ENCODE data around the gene EYS.

The EYS gene

DNA sequence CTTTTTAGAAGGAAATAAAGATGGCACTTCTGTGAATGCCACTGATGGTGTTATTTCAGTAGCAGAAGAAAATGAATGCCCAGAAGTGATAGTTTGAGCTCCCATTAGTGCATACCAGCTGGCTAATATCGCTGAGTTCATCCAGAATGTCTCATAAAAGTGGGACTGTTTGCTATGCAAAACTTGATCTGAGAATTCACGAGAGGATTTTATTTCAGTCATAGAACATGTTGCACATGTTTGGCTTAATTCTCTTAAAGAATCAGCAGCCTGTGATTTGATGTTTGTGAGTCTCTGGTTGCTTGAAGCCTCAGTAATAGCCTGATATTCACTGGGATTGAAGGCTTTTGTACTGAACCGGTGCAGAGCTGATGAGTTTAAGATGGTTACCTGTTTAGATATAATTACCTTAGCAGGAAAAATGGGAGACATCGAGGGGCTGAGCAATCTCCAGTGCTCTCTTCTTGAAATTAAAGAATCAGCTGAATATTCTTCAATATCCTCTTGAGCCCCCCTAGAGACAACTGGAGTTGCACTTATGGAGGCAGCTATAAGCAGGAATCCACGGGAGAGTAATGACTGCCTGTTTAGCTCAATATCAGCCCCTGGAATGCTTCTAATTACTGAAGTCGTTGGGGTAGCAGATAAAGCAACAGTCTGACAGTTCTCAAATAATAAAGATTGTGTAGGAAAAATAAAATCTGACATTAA is 1115.9 kb downstream of the EYS start:
- no peak for DNase-seq (ENCODE audit: low read depth)
- no peak overlapping the region for H3K4me3 ChIP-seq (ENCODE audit: control insufficient read depth, low read depth, low read length)
- TF ChIP-seq, protein P1, sequence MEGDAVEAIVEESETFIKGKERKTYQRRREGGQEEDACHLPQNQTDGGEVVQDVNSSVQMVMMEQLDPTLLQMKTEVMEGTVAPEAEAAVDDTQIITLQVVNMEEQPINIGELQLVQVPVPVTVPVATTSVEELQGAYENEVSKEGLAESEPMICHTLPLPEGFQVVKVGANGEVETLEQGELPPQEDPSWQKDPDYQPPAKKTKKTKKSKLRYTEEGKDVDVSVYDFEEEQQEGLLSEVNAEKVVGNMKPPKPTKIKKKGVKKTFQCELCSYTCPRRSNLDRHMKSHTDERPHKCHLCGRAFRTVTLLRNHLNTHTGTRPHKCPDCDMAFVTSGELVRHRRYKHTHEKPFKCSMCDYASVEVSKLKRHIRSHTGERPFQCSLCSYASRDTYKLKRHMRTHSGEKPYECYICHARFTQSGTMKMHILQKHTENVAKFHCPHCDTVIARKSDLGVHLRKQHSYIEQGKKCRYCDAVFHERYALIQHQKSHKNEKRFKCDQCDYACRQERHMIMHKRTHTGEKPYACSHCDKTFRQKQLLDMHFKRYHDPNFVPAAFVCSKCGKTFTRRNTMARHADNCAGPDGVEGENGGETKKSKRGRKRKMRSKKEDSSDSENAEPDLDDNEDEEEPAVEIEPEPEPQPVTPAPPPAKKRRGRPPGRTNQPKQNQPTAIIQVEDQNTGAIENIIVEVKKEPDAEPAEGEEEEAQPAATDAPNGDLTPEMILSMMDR (conservative IDR thresholded peaks at IDR 0.05; ENCODE audit: control insufficient read depth, insufficient read depth, low read depth, low read length): no peak

DNA sequence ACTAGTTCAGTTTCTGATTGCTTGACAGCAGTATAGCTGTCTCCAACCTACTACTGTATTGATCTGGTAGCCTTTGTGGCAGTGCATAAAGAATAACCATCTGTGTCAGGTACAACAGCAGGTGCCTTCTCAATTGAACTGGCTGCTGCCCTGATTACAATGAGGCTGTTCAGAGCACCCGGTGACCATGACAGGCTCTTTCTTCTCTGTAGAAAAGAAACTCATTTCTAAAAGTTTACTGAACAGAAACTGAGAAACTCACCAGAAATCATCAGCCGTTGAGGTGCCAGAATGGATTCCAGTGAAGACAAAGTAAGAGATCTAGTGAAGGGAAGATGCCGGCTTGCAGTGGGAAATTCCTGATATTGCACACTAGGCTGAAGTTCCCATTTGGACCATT is 1117.1 kb downstream of the EYS start:
- no peak for DNase-seq (ENCODE audit: low read depth)
- TF ChIP-seq, protein P1 (conservative IDR thresholded peaks at IDR 0.05; ENCODE audit: control insufficient read depth, insufficient read depth, low read depth, low read length): no peak
- no peak overlapping the region for H3K4me3 ChIP-seq (ENCODE audit: control insufficient read depth, low read depth, low read length)

DNA sequence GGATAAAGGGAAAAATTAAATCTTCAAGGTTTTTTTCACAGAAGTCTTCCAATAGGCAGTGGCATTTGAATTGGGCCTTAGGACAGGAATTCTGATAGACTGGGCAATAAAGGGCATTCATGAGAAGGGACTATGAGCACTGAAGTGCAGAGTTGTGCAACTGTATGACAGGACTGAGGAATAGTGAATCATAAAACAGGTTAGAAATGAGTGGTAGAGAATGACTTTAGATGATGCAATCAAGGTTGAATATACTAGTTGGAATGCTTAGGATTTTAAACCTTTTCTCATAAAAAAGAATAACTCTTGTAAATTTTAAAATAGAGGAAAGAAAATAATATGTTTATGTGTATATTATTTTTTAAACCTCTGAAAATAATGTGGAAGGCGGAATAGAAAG is 1126.7 kb downstream of the EYS start:
- TF ChIP-seq, protein P1 (conservative IDR thresholded peaks at IDR 0.05; ENCODE audit: control insufficient read depth, insufficient read depth, low read depth, low read length): no peak
- H3K4me3 ChIP-seq (ENCODE audit: control insufficient read depth, low read depth, low read length): no peak overlapping the region
- DNase-seq (ENCODE audit: low read depth): peak; percentile 71

DNA sequence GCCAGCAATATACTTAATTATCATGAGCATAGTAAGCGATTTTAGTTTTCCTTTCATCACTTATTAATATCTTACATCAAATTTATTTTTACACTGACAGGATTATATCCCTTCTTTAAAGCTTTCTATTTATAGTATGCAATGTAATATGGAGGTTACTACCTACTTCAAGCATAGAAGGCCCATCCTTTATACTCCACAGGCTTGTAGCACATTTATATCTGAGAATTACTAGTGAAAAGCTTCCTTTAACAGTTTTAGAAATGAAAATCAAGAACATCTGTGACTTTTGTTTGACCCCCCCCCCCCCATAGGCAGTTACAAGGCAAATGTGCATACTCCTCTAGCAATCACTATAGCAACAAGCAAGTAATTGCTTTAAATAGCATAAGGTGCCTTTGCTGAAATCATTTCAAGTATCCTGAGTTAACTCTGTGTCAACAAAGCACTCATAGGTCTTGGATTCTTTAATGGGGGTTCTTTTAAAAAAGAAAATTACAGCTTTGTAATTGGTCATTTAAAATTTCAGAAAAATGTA is 1153.7 kb downstream of the EYS start:
- H3K4me3 ChIP-seq (ENCODE audit: control insufficient read depth, low read depth, low read length): no peak overlapping the region
- TF ChIP-seq, protein P1 (conservative IDR thresholded peaks at IDR 0.05; ENCODE audit: control insufficient read depth, insufficient read depth, low read depth, low read length): no peak
- DNase-seq (ENCODE audit: low read depth): no peak

DNA sequence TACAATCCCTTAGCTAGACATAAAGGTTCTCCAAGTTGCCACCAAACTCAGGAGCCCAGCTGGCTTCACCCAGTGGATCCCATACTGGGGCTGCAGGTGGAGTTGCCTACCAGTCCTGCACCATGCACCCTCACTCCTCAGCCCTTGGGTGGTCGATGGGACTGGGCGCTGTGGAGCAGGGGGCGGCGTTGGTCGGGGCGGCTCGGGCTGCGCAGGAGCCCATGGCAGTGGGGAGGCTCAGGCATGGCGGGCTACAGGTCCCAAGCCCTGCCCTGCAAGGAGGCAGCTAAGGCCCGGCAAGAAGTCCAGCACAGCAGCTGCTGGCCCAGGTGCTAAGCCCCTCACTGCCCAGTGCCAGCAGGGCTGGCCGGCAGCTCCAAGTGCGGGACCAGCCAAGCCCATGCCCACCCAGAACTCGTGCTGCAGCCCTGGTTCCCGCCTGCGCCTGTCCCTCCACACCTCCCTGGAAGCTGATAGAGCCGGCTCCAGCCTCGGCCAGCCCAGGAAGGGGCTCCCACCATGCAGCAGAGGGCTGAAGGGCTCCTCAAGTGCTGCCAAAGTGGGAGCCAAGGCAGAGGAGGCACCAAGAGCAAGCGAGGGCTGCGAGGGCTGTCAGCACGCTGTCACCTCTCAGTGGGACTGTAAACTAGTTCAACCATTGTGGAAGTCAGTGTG is 1159.3 kb downstream of the EYS start:
- TF ChIP-seq, protein P1 (conservative IDR thresholded peaks at IDR 0.05; ENCODE audit: control insufficient read depth, insufficient read depth, low read depth, low read length): no peak
- DNase-seq (ENCODE audit: low read depth): no peak
- no peak overlapping the region for H3K4me3 ChIP-seq (ENCODE audit: control insufficient read depth, low read depth, low read length)

DNA sequence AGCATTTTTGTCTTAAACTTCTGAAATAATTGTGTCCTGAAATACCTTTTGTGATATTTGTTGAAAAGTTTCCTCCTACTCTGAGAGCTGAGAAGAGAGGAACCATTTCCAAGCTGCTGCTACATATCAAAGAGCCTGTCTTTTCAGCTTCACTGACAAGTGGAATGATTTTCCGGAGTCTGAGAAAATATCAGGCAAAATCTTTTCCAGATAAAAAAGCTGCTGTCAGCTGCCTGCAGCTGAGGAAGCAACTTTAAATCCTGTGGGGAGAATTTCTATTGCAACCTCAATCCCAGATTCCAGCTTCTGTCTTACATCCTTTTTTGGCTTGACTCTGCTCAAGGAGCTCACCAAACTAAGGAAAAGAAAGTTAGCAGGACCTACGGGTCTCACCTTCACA is 1167.1 kb downstream of the EYS start:
- no peak overlapping the region for H3K4me3 ChIP-seq (ENCODE audit: control insufficient read depth, low read depth, low read length)
- DNase-seq (ENCODE audit: low read depth): no peak
- TF ChIP-seq, protein P1 (conservative IDR thresholded peaks at IDR 0.05; ENCODE audit: control insufficient read depth, insufficient read depth, low read depth, low read length): no peak

All from fibroblast of mammary gland (primary cell).